ENCODE measurements around the gene TRIM52.

DNA sequence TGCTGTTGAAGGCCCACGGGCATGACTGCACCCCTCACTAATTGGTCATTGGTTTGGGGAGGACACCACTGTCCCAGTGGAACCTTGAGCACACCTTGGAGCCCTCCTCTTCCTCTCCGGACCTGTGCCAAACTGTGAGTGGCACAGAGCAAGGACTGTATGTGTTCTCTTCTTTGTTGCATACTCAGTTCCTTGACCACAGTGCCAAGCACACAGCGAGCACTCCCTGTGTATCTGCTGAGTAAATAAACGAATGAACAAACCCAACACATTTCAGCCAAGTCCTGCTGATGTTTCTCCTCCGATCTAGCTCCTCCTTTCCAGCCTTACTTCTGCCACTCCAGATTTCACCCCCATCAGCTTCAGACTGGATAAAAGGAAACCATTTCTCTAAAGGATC, 2.7 kb upstream of the TRIM52 start:
- TF ChIP-seq, protein P1, sequence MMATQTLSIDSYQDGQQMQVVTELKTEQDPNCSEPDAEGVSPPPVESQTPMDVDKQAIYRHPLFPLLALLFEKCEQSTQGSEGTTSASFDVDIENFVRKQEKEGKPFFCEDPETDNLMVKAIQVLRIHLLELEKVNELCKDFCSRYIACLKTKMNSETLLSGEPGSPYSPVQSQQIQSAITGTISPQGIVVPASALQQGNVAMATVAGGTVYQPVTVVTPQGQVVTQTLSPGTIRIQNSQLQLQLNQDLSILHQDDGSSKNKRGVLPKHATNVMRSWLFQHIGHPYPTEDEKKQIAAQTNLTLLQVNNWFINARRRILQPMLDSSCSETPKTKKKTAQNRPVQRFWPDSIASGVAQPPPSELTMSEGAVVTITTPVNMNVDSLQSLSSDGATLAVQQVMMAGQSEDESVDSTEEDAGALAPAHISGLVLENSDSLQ (IDR thresholded peaks at IDR 0.05): no peak
- TF ChIP-seq FOXK2 (IDR thresholded peaks at IDR 0.05) (no peak), FOXM1 (IDR thresholded peaks at IDR 0.05; ENCODE audit: borderline replicate concordance) (no peak), NFRKB (IDR thresholded peaks at IDR 0.05) (no peak), HDGF (IDR thresholded peaks at IDR 0.05; ENCODE audit: borderline replicate concordance) (no peak), ARNT (IDR thresholded peaks at IDR 0.05) (no peak)
